H1 (cell line): Measurements from ENCODE around the gene DDX51. TPM values are rescaled to one million over a fixed set of nuclear protein-coding genes. Genes with fewer than 3 reads are reported as not detected.

Source experiments
- CTCF ChIA-PET: fragments of 300-600 bp; sonication (Branson Sonifier 250); formaldehyde crosslinking; loops from one replicate; lab custom pipeline; 2021; ENCODE audit not compliant: partially characterized antibody; lab: Charles Lee
- POLR2A ChIA-PET: fragments of 300-600 bp; sonication (Branson Sonifier 250); formaldehyde crosslinking; loops from one replicate; lab custom pipeline; 2021; ENCODE audit warnings: inconsistent platforms; ENCODE audit not compliant: partially characterized antibody; lab: Charles Lee
- DNase-seq, 2 experiments: peaks; one replicate each; pipeline versions ENCODE4 v3.0.0 to v3.0.0-alpha.2; 2010 to 2022; ENCODE audit warnings: low spot score in 2 of 2, low read depth in 1 of 2, mixed read lengths in 1 of 2
- FAIRE-seq: peaks from 2 replicates; lab custom pipeline; 2011; peaks lifted over from hg19 to GRCh38; lab: Jason Lieb, UNC
- H2AFZ ChIP-seq: 2 replicates; pipeline ENCODE4 v1.8.1; 2012; ENCODE audit warnings: low read length, inconsistent platforms
- H2AK5ac ChIP-seq: 2 replicates; pipeline ENCODE4 v1.6.1; 2013; ENCODE audit warnings: low read depth, low read length
- H2BK120ac ChIP-seq: replicated peaks from 2 replicates; pipeline ENCODE3; 2013; ENCODE audit warnings: low read depth, low read length, inconsistent platforms
- H2BK12ac ChIP-seq: 2 replicates; pipeline ENCODE4 v1.6.1; 2013; ENCODE audit warnings: low read depth, low read length
- H2BK15ac ChIP-seq: 2 replicates; pipeline ENCODE4 v1.6.1; 2013; ENCODE audit warnings: low read length
- H2BK20ac ChIP-seq: 2 replicates; pipeline ENCODE4 v1.6.1; 2013; ENCODE audit warnings: low read length
- H2BK5ac ChIP-seq: 2 replicates; pipeline ENCODE4 v1.6.1; 2013; ENCODE audit warnings: low read depth, low read length
- H3K14ac ChIP-seq: 2 replicates; pipeline ENCODE4 v1.6.1; 2013; ENCODE audit warnings: inconsistent platforms; ENCODE audit not compliant: insufficient read length
- H3K18ac ChIP-seq: 2 replicates; pipeline ENCODE4 v1.6.1; 2013; ENCODE audit warnings: low read length; ENCODE audit errors: extremely low read depth
- H3K23ac ChIP-seq: 2 replicates; pipeline ENCODE4 v1.6.1; 2013; ENCODE audit warnings: inconsistent platforms; ENCODE audit not compliant: insufficient read length
- H3K23me2 ChIP-seq: 2 replicates; pipeline ENCODE4 v1.6.1; 2013; ENCODE audit warnings: low read depth, low read length
- H3K27ac ChIP-seq: 2 replicates; pipeline ENCODE4 v1.6.1; 2011; ENCODE audit warnings: low read depth, low read length, inconsistent platforms
- H3K27me3 ChIP-seq, 4 experiments: replicated peaks in 1 of 4; 1 replicate in 1 of 4; 2 replicates in 3 of 4; pipeline versions ENCODE4 v1.6.1 to v1.8.1; 2011 to 2013; ENCODE audit warnings: low read length in 3 of 4, mild to moderate bottlenecking in 3 of 4, inconsistent platforms in 2 of 4, mixed read lengths in 2 of 4, moderate library complexity in 1 of 4; ENCODE audit not compliant: control insufficient read depth in 3 of 4, insufficient read depth in 3 of 4; ENCODE audit errors: extremely low read depth in 1 of 4
- H3K36me3 ChIP-seq, 4 experiments: 2 replicates each; pipeline versions ENCODE4 v1.6.1 to v1.8.1; 2011 to 2013; ENCODE audit warnings: mild to moderate bottlenecking in 4 of 4, low read length in 3 of 4, moderate library complexity in 2 of 4, control low read depth in 1 of 4, inconsistent platforms in 1 of 4; ENCODE audit not compliant: insufficient read depth in 4 of 4, control insufficient read depth in 2 of 4
- H3K4ac ChIP-seq: replicated peaks from 2 replicates; pipeline ENCODE3; 2013; ENCODE audit warnings: low read length, low read depth, mixed read lengths, inconsistent platforms; ENCODE audit not compliant: insufficient read length
- H3K4me1 ChIP-seq, 4 experiments: replicated peaks in 1 of 4; 1 replicate in 1 of 4; 2 replicates in 3 of 4; pipeline versions ENCODE4 v1.6.1 to v1.8.1; 2011 to 2013; ENCODE audit warnings: low read length in 3 of 4, inconsistent platforms in 2 of 4, mixed read lengths in 1 of 4; ENCODE audit not compliant: insufficient read depth in 4 of 4, control insufficient read depth in 3 of 4
- H3K4me2 ChIP-seq, 2 experiments: 2 replicates each; pipeline versions ENCODE4 v1.6.1 to v1.8.1; 2011 to 2013; ENCODE audit warnings: low read depth in 2 of 2, low read length in 2 of 2, control low read depth in 1 of 2, inconsistent platforms in 1 of 2, mild to moderate bottlenecking in 1 of 2; ENCODE audit not compliant: insufficient read depth in 1 of 2
- H3K4me3 ChIP-seq, 4 experiments: fragments of 200-600, 300-600 bp in 1 of 4; sonication (generic), shearing (Covaris generic), sonication (Bioruptor Twin) in 1 of 4; 2 replicates each; pipeline versions ENCODE4 v1.5.1 to v1.8.1; 2011 to 2016; ENCODE audit warnings: low read length in 4 of 4, low read depth in 3 of 4, control low read depth in 2 of 4, inconsistent platforms in 2 of 4, mild to moderate bottlenecking in 2 of 4, mixed read lengths in 1 of 4, moderate library complexity in 1 of 4; ENCODE audit not compliant: insufficient read depth in 2 of 4; ENCODE audit errors: extremely low read depth in 1 of 4
- H3K56ac ChIP-seq: replicated peaks from 2 replicates; pipeline ENCODE3; 2013; ENCODE audit warnings: low read depth, mild to moderate bottlenecking, mixed read lengths, low read length, inconsistent platforms; ENCODE audit not compliant: insufficient read length
- H3K79me1 ChIP-seq: 2 replicates; pipeline ENCODE4 v1.6.1; 2013; ENCODE audit warnings: low read depth, low read length, control low read depth
- H3K79me2 ChIP-seq, 2 experiments: 2 replicates each; pipeline versions ENCODE4 v1.6.1 to v1.8.1; 2012 to 2013; ENCODE audit warnings: low read length in 2 of 2, mild to moderate bottlenecking in 2 of 2, inconsistent platforms in 1 of 2; ENCODE audit not compliant: insufficient read depth in 2 of 2, control insufficient read depth in 1 of 2
- H3K9ac ChIP-seq, 4 experiments: replicated peaks in 1 of 4; 1 replicate in 1 of 4; 2 replicates in 3 of 4; pipeline versions ENCODE4 v1.6.1 to v1.8.1; 2011 to 2013; ENCODE audit warnings: low read depth in 3 of 4, low read length in 3 of 4, control low read depth in 2 of 4, mild to moderate bottlenecking in 2 of 4, moderate library complexity in 2 of 4, inconsistent platforms in 1 of 4; ENCODE audit errors: extremely low read depth in 1 of 4
- H3K9me3 ChIP-seq, 2 experiments: 2 replicates each; pipeline versions ENCODE4 v1.6.1 to v1.8.1; 2012 to 2013; ENCODE audit warnings: mild to moderate bottlenecking in 2 of 2, moderate library complexity in 2 of 2, control low read depth in 1 of 2, inconsistent platforms in 1 of 2, low read depth in 1 of 2, low read length in 1 of 2, mixed read lengths in 1 of 2; ENCODE audit not compliant: insufficient read depth in 2 of 2
- H4K20me1 ChIP-seq, 2 experiments: replicated peaks in 1 of 2; 2 replicates each; pipeline versions ENCODE3 to v1.8.1; 2011 to 2013; ENCODE audit warnings: inconsistent platforms in 2 of 2, low read length in 2 of 2, mild to moderate bottlenecking in 1 of 2; ENCODE audit not compliant: insufficient read depth in 2 of 2, control insufficient read depth in 1 of 2
- H4K5ac ChIP-seq: 2 replicates; pipeline ENCODE4 v1.6.1; 2013; ENCODE audit warnings: low read length, low read depth, mixed read lengths, inconsistent platforms; ENCODE audit not compliant: insufficient read length
- H4K8ac ChIP-seq: 2 replicates; pipeline ENCODE4 v1.8.0; 2013; ENCODE audit warnings: mild to moderate bottlenecking, moderate library complexity, low read length, inconsistent platforms; ENCODE audit not compliant: insufficient read depth; ENCODE audit errors: extremely low read depth
- H4K91ac ChIP-seq: replicated peaks from 2 replicates; pipeline ENCODE3; 2013; ENCODE audit warnings: low read length, mixed read lengths, inconsistent platforms; ENCODE audit not compliant: insufficient read length
- GTF2F1 ChIP-seq: IDR thresholded peaks from 2 replicates; pipeline ENCODE4 v1.6.1; 2012; ENCODE audit warnings: low read depth, low read length, improper control_type of control experiment, borderline replicate concordance
- KDM4A ChIP-seq: IDR thresholded peaks from one replicate; pipeline ENCODE4 v1.7.1; 2012; ENCODE audit warnings: low read depth, mild to moderate bottlenecking, moderate library complexity, low read length, inconsistent platforms; ENCODE audit not compliant: severe bottlenecking
- whole genome bisulfite sequencing, 2 experiments: shearing (Covaris generic) in 1 of 2; methylation state at CpG; one replicate each; pipeline versions ENCODE4 v1.1.6 to v1.1.7; 2013 to 2015; ENCODE audit warnings: low lambda C conversion rate in 2 of 2, mixed read lengths in 2 of 2, inconsistent platforms in 1 of 2, low coverage in 1 of 2, missing lambda C conversion rate in 1 of 2; ENCODE audit not compliant: insufficient replicate concordance in 2 of 2, insufficient coverage in 1 of 2, insufficient read length in 1 of 2; ENCODE audit errors: extremely low coverage in 1 of 2, missing lambda C conversion rate in 1 of 2; 5-methylcytosine and 5-hydroxymethylcytosine counted together
- polyA plus RNA-seq, 7 experiments: library from polyadenylated mRNA; depleted of rRNA in 3 of 7; stranded (reverse) in 5 of 7; unstranded in 2 of 7; fragments of >200 nt in 5 of 7; fragments of 200-250 nt in 2 of 7; gene quantifications; 1 replicate in 5 of 7; 2 replicates in 1 of 7; 4 replicates in 1 of 7; pipeline versions ENCODE4 v1.2.1 to v1.2.3, GENCODE V29; 2011 to 2013; ENCODE audit warnings: missing spikeins in 2 of 7, mixed read lengths in 2 of 7
- total RNA-seq: library from RNA; stranded (reverse); fragmentation: NEBNext Ultra II Directional; extraction: Animal tissue kit (Norgen Biotek cat#: 25700); gene quantifications from 2 replicates; pipeline ENCODE4 v1.2.1, GENCODE V29; 2021

The DDX51 gene
- total and polyA plus RNA-seq, 2 of the 8 experiments (the other 6 are each of a cell fraction or from before 2014, with no cell fraction given) = 11.2 to 24.4 TPM

DNA sequence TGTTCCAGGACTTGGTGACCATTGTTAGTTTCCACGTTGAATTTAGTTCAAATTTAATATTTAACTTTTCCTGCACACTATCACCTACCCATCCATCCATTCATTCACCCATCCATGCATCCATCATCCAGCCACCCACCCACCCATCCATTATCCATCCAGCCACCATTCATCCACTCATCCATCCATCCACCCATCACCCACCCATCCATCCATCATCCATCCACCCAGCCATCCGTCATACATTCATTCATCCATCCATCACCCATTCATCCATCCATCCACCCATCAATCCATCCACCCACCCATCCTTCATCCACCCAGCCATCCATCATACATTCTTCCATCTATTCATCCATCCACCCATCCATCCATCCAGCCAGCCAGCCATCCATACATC, 22.0 kb upstream of the DDX51 start:
- Histone ChIP-seq H3K18ac (no peak overlapping the region), H3K4me1 (no peaks in the 10 kb centered on the region; a peak in 1 of 7 replicates), H4K5ac (no peak overlapping the region), H2AFZ (no peak overlapping the region), H2AK5ac (no peak overlapping the region), H3K27ac (no peak overlapping the region), H3K4ac (no peak overlapping the region), H3K36me3 (no peaks in the 10 kb centered on the region), H3K23ac (no peak overlapping the region), H3K56ac (no peak overlapping the region), H3K23me2 (peaks cover 15% of the 10 kb centered on the region; the same call in 1 of the 2 replicates), H4K91ac (no peak overlapping the region), H3K4me3 (no peak overlapping the region), H3K79me1 (no peaks in the 10 kb centered on the region), H3K27me3 (peaks cover 0 to 13% (median 7%) of the 10 kb centered on the region in 4 experiments; a peak in 4 of 7 replicates), H2BK12ac (no peak overlapping the region), H4K20me1 (peaks cover 0 to 11% of the 10 kb centered on the region in 2 experiments), H2BK120ac (no peak overlapping the region), H4K8ac (no peak overlapping the region), H3K9ac (no peak overlapping the region), H2BK15ac (no peak overlapping the region), H3K9me3 (no peaks in the 10 kb centered on the region), H3K79me2 (no peaks in the 10 kb centered on the region), H2BK20ac (no peak overlapping the region), H3K4me2 (no peak overlapping the region), H3K14ac (no peak overlapping the region), H2BK5ac (no peak overlapping the region)
- DNase-seq = no peak
- ChIA-PET CTCF (no interaction called here), POLR2A (no interaction called here)
- 72 to 100% methylated on average over 1 to 2 of the region's 2 CpGs for WGBS, 2 experiments
- FAIRE-seq = no peak
- TF ChIP-seq KDM4A (no peak), GTF2F1 (no peak)
- TF ChIP-seq, all 59 proteins: peak for 0
